HTR-8/SVneo (cell line): ENCODE data around the gene JARID2.
"Not testable (repeated sequence)": the region's sequence is repeated elsewhere in the genome, so short reads cannot be mapped to it uniquely, and the experiment has no call there.

Source experiments
- DNase-seq: peaks from one replicate; pipeline ENCODE4 v3.0.0; 2011; ENCODE audit warnings: low spot score, mixed read lengths; ENCODE audit not compliant: insufficient read length
- FAIRE-seq: peaks from 2 replicates; lab custom pipeline; 2011; peaks lifted over from hg19 to GRCh38; lab: Jason Lieb, UNC

The JARID2 gene

GRCh38 chr6:15304337-15305042 is 58.6 kb downstream of the JARID2 start:
- DNase-seq (no peak), FAIRE-seq (no peak)

DNA sequence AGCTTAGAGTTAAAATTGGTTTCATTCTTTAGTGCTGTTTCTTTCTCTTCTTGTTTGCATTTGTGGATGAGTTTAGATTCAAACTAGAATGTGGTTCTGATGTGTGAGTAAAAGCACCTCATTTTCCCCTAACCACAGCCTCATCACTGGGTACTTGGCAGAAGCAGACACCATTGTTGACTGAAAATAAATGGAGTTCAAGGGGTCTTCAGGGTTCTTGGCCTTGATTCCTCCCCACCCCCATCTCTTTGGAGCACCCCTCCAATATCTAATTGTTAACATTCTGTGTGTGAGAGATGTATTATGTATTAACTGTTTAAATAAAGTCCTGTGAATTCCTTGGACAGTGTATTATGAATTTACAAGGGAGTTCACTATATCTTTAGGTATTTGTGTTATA is 59.6 kb downstream of the JARID2 start:
- DNase-seq = no peak
- no peak for FAIRE-seq

GRCh38 chr6:15305909-15306308 is 60.0 kb downstream of the JARID2 start:
- FAIRE-seq (no peak), DNase-seq (no peak)

DNA sequence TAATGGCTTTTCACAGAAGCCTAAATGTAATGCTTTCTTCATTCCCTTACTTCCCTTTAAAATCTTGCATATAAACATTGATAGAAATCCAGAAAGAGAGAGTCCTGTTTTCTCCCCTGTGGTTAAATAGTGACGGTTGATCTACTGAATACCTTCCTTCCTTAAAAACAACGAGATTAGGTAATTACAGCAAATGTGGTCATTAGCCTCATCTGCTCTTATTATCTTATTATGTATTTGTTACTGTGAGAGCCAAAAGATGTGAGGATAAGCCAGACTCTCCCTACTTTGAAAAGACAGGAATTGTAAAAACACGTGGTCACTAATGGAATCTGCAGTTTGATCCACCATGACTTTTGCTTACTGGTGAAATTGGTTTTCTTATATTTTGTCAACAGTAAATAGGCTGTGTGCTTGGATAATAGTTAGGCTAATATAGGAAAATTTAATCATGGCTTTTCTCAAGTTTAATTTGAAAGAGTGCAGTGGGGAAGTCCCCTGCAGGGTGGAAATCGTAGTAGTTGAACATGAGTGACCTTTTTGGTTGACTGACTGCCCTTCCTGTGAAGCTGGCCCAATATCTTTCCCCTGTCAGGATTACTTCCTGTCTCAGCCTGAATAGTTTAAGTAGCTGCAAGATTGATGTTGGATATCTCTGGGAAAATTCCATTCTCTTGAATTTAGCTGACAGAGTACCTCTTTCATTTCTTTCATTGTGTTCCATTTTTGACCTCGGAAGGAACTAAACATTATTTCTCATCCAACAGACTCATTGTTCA is 62.8 kb downstream of the JARID2 start:
- DNase-seq (no peak), FAIRE-seq (no peak)

GRCh38 chr6:15309611-15310283 is 63.9 kb downstream of the JARID2 start:
- FAIRE-seq (no peak), DNase-seq (no peak)

DNA sequence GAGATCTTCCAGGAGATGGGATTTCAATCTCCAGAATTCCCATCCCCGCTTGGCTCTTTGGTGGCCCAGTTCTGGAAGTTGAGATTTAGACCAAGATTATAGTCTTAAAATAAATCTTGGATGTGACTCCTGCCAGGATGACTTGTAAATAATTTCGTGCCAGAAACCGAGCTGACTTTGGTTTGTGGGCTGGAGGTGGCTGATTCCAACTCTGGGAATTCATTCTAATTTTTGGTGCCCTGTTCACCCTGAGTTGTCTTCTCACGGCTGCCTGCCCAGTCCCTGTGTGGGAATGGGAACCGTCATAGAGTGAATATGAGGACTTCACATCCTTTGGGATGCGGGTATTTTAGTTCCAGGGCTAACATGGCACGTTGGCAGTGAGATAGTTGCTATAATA is 64.8 kb downstream of the JARID2 start:
- FAIRE-seq (no peak), DNase-seq (no peak)

DNA sequence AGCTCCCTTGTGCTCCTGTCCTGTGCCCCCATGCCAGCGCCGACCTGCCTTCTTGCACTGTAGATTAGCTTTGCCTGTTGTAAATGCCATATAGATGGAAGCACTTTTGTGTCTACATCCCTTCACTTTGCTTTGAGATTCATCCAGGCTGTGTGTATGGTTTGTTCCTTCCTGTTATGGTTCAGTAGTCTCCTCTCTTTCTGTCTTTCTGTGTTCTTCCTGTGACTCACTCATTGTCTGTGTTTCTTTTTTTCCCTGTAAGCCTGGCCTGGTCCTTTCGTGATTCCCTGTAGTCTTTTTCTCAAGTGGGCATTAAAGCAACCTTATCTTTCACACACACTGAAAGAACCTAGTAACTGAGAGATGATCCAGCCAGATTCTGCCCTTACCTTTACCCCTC is 66.6 kb downstream of the JARID2 start:
- no peak for FAIRE-seq
- DNase-seq = no peak

DNA sequence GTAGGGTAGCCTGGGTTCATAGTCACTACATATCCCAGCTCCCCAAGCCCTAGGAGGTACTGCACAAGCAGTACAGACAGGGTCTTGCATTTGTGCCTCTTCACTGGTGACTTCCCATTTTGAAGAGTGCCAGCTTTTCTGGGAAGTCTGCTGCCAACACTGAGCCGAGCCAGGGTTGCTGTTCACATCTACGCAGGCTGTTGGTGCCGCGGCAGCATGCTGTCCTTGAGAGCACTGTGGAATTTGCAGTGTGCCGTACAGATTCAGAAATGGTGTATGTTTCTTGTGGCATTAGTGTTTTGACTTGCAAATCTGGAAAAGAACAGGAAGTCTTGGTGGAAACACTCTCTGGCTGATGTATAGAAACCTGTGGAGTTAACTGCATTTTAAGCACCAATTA is 67.5 kb downstream of the JARID2 start:
- no peak for FAIRE-seq
- DNase-seq = no peak

- FAIRE-seq (no peak), DNase-seq (no peak)
These were observed 70.9 kb downstream of the JARID2 start for GRCh38 chr6:15316754-15317153.

- FAIRE-seq (no peak), DNase-seq (no peak)
These were observed 71.4 kb downstream of the JARID2 start for GRCh38 chr6:15317251-15317650.

DNA sequence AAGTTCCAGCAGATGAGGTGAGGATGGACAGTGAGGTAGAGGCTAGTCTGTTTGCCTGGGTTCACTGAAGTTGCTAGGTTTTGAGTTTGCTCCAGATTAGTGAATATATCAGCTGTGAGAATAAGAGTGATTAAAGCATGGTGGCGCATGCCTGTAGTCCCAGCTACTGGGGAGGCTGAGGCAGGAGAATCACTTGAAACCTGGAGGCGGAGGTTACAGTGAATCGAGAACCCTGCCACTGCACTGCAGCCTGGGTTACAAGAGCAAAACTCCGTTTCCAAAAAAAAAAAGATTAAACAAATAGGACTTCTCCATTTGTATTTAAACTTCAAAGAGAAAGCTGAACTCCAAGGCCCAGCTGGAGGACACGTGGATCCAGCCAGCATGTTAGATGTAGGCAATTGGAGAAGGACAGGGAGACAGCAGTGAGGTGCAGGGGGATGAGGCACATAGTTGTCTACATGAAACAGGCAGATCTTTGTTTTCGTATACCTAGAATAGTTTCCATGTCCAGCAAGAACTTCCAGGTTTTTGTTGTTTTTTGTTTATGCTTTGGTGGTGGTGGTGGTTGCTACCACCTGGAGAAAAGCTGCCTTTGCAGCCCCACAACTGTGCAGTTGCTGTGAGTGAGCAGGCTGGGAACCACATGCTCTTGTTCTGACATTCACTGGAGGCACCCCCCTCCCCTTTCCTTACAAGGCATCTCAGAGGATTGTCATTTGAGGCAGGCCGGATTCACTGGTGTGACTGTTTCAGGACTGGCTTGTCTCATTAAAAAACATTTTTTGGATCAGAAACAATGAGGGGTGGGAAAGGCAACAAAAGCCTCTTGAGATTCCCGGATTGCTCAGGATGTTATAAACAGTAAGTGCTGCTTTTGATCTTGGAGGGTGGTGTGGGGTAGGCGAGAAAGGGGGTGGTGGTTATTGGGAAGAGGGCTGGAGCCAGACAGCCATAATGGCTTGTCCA is 72.3 kb downstream of the JARID2 start:
- no peak for FAIRE-seq
- DNase-seq = no peak

GRCh38 chr6:15319677-15320076 is 73.8 kb downstream of the JARID2 start:
- no peak for DNase-seq
- no peak for FAIRE-seq

GRCh38 chr6:15320693-15321092 is 74.8 kb downstream of the JARID2 start:
- DNase-seq (no peak), FAIRE-seq (no peak)

DNA sequence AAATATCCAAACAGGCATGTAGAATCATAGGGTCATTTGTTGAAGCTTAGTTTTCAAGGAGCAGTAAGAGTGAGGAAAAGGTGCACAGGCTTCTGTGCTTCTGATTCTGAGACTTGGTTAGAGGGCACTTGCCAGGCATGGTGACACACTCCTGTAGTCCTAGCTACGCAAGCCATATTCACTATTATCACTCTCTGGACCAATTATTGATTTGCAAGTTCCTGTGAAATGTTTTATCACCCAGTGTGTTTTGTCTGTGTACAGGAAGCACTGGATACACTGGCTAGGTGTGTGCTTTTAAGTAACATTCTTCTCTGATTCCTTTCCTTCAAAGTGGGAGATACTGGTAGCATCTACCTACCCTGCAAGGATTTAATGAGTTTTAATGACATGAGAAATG is 76.3 kb downstream of the JARID2 start:
- FAIRE-seq = no peak

GRCh38 chr6:15322781-15323536 is 77.1 kb downstream of the JARID2 start:
- DNase-seq (no peak), FAIRE-seq (no peak)

More for the DNA sequence above, 76.3 kb downstream of the JARID2 start:
- no peak for DNase-seq

DNA sequence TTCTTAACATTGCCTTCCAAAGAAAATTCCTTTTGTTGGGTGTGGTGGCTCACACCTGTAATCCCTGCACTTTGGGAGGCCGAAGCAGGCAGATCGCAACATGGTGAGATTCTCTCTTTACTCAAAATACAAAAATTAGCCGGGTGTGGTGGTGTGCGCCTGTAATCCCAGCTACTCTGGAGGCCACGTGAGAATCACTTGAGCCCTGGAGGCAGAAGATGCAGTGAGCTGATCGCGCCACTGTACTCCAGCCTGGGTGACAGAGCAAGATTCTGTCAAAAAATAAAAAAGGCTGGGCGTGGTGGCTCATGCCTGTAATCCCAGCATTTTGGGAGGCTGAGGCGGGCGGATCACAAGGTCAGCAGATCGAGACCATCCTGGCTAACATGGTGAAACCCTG is 77.7 kb downstream of the JARID2 start:
- not testable (repeated sequence) for DNase-seq

DNA sequence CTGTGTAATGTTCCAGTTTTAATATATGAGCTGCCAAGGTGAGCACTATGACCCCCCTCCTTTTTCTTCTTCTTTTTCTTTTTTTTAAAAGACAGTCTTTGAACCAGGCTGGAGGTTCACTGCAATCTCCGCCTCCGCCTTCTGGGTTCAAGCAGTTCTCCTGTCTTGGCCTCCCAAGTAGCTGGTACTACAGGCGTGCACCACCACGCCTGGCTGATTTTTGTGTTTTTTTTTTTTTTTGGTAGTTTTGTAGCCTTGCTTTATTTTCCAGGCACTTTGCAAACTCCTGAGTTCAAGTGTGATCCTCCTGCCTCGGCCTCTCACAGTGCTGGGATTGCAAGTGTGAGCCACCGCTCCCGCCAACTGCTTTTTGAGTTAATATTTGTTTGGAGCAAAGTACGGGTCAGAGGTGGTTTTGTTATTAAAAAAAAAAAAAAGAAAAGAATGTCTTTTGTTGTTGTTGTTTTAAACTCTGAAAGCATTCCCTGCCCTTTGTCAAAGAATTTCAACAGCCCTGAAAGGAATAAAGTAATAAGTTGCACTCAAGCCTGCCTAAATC is 78.6 kb downstream of the JARID2 start:
- FAIRE-seq = no peak
- DNase-seq = no peak

More for the DNA sequence above, 77.7 kb downstream of the JARID2 start:
- not testable (repeated sequence) for FAIRE-seq

DNA sequence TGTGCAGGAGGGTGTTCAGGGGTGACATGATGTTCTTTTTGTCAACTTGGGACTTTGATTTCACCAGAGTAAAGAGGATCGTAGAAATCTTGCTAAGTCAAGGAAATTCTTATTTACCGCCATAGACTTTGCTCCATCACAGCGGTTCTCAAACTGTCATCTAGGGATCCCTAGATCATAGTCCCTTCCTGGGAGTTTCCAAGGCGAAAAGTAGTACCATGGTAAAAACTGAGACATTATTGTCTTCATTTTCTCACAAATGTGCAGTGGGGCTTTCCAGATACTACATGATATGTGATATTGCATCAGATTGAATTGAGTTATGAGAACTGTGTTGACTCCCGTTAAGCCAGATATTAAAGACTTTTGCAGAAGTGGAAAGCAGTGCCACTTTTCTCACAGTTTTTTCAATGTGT is 79.7 kb downstream of the JARID2 start:
- no peak for FAIRE-seq
- DNase-seq = no peak

- FAIRE-seq = no peak
These were observed 80.3 kb downstream of the JARID2 start for GRCh38 chr6:15326067-15326614.

More at GRCh38 chr6:15326067-15326614, 80.3 kb downstream of the JARID2 start:
- DNase-seq = no peak
